Kidney tubule cell (primary cell): ENCODE data around the gene FXYD6.
"Not testable (repeated sequence)": the region's sequence is repeated elsewhere in the genome, so short reads cannot be mapped to it uniquely, and the experiment has no call there.

Experiments used
- DNase-seq: peaks from one replicate; pipeline ENCODE4 v3.0.0-alpha.2; 2018; ENCODE audit warnings: low spot score

Gene FXYD6

DNA sequence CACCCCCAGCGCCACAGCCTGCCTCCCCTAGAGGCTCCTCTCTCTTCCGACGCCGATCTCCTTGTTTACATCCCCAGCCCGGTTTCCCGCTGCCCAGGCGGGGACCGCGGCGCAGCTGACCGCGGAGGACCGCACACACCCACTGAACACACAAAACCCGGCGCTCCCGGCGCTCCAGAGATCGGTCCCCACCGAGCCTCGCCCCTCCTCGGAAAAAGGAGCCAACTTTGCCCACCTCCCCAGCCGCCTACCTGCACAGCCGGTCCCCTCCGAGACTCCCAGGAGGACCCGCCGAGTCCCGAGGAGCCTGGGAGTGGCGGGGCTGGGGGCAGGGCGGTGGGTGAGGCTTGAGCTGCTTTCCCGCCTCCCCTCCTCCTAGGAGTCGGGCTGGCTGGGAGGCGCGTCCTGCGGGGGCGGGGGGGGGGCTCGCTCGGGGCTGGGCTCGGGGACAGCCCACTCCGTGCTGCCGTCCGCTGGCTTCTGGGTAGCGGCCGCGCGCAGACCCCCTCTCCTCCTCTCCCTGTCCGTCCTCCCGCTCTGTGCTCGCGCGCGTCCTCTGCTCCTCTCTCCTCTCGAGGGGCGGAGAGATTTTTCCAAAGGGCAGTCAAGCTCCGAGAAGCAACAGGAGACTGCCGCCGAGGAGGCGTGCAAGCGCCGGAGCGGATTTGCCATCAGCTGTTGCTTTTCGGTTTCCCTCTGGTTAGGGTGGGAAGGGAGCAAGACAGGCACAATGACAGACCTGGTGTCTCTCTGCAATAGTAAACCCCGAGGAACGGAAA lies at the start of gene FXYD6:
Gene FXYD6, minus strand, starts transcription at position 318 of the 779 bp plus-strand sequence. CDS start 33,882 bp downstream, outside the sequence.
- no peak for DNase-seq

DNA sequence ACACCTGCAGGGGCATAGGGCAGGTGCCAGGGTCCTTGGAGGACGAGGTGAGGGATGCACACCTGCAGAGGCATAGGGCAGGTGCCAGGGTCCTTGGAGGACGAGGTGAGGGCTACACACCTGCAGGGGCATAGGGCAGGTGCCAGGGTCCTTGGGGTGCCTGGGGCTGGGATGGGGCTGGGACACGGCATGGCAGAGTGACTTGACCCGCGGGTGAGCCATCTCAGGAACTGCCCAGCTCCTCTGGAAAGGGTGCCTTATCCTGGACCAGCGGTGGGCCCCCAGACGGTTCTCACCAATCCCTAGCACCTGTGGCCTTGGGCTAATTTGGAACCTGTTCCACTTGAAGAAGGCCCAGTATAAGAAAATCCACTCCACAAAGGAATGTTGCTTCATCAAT lies 49.7 kb upstream of the FXYD6 start:
- DNase-seq, result not testable (repeated sequence)

DNA sequence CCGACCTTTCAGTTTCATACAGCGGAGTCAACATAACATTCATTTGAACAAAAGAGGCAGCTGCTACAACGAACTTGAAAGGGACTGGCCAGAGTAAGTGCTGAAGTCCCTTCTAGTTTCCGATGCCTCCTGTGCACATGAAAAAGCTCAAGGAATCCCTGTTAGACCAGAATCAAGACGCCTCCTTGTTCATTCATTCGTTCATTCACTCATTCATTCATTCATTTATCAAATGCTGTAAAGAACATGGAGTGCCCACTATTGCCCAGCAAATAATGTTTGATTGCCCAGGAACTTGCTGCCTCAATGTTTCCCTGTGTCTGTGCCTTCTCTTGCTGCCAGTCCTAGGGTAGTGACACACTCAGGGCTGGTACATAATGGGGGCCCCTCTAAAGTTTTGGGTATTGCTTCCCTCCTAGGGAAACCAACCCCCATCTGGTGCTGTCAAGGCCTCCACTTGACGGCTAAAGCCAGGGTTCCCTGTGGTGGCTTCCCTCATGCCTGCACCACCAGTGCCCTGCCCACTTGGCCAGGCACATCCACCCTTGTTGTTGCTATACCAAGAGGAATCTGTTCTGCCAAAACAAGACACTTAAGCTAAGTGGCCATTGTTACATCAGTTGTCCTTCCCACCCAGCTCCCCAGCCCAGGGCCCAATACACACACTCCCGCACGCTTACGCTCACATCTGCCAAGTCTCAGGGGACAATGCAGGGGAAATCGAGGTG lies 48.9 kb upstream of the FXYD6 start:
- no peak for DNase-seq

DNA sequence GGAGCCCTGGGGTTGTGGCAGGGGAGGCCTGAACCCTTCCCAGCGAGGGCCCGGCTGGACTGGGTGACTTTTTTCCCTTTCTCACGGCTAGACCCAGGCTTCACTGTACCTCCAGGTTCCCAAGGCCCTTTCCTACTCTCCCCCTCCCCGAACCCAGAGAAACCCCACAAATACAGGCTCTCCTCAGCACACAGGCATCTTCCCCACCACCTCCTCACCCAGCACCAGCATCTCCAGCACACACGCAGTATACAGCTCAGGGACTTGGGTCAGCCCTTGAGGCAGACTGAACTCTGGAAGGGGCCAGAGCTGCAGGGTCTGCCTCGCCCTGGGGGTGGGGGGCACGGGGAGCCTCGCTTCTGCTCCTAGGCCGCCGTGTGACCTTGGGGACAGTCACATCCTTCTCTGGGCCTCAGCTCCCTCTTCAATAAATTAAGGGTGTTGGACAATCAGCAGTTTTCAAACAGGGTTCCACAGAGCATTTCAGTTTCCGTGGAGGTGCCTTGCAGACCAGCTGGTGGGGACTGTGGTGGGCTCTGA lies 48.2 kb upstream of the FXYD6 start:
- no peak for DNase-seq

GRCh38 chr11:117923773-117924172 lies 47.3 kb upstream of the FXYD6 start:
- no peak for DNase-seq

GRCh38 chr11:117923275-117923674 lies 46.8 kb upstream of the FXYD6 start:
- no peak for DNase-seq

- no peak for DNase-seq
Observed at GRCh38 chr11:117921893-117922292, 45.4 kb upstream of the FXYD6 start.

DNA sequence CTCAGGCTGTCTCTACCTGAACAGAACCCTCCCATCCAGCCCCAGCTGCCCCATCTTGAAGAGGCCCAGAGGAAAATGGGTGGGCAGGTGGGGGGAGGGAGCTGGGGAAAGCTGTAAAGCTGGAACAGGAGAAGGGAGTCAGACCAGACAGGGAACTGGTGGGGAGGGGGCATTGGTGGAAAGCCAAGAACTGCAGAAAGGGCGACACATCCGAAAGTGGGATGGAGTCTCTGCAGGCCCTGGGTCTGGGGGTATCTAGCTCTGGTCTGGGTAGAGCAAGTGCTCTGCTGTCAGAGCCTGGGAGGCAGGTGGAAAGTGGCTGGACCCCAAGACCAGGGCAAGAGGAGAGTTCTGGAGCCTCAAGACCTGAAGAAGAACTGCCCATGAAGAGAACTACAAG lies 45.0 kb upstream of the FXYD6 start:
- no peak for DNase-seq

DNA sequence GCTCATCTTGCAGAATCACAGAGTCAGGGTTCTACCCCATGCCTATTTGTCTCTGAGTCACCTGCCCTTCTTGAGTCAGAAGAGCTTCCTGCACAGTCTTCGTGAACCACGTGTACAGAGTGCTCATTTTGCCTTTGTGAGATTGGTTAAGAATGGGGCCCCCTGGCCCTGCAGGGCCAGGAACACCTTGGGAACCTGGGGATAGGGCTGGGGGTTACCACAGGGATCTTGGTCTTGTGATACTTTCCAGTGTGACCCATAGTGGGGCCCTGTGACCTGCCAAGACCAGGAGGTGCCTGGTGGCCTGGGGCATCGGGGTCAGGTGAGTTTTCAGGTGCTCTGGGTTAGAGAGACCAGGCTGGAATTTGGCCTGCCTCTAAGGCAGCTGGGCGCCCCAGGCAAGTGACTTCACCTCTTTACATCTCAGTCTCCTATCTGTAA lies 43.3 kb upstream of the FXYD6 start:
- DNase-seq, result peak; percentile 44

DNA sequence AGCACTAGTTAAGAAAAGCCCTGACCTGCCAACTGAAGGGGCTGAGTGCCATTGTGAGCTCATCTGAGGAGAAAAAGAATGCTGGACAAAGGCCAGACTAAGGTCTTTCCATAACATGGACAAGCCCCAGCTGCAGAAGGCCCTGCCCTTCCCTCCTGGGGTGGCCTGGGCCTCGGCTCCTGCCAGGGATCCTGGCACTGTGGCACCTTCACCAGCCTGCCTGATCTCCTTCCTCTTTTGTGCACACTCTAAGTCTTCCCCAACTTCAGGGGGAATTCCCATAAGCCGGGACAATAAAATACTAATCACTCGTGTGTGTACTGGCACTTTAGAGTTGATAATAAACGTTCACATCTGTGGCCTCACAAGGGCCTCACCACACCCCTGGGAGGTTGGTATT lies 42.9 kb upstream of the FXYD6 start:
- DNase-seq, result no peak

DNA sequence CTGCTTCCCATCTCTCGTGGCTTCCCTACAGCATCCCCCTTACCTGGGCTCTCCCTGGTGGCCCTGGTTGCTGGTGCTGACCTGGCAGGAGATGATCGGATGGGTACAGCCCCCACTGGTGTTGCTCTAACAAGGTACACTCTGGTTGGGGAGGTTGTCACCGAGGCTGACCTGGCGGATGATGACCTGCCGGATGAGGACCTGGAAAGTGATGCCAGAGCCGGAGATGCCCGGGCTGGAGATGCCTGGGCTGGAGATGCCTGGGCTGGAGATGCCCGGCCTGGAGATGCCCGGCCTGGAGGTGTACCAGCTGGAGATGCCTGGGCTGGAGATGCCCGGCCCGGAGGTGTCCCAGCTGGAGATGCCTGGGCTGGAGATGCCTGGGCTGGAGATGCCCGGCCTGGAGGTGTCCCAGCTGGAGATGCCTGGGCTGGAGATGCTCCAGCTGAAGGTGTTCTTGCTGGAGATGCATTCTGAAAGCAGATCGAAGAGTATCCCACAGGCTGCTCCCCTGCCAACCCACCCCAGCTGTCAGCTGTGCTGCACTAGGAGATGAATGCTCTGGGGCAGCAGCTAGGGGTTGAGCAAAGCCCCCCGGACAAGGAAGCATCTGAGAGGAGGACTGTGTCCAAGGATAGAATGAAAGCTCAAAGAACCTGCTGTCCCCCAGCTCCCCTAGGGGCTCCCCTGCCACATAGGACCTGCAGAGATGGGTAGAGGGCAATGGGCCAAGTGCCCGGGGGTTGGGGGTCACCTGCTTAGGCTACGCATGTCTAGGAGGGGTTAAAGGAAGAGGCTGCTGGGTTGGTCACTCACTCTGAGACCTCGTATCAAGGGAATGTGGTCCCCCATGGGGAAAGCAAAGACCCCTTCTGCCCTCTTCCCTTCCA lies 42.2 kb upstream of the FXYD6 start:
- no peak for DNase-seq

DNA sequence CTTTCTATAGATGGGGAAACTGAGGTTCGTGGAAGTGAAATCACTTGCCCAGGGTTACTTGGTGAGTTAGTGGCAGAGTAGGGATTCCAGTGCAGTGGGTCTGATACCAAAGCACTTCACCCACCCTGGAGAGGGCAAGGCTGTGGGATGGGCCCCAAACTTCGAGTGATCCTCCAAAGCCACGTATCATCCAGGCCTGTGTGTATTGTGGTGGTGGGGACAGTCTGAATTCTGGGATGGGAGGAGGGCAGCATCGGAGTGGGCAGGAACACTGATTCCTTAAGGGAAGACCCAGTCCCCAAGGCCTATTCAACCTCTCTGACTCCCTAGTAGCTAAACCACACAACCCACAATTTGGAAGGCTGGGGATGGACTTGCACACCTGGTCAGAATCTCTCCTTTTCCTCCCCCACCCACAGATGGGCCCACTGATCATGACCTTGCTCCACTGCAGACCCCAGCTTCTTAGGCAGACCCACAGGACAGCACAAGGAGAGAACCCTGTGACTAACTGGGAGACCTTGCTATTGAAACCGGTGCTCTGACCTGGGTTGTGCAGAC lies 41.2 kb upstream of the FXYD6 start:
- no peak for DNase-seq

- DNase-seq, result no peak
Observed at GRCh38 chr11:117916956-117917355, 40.5 kb upstream of the FXYD6 start.

DNA sequence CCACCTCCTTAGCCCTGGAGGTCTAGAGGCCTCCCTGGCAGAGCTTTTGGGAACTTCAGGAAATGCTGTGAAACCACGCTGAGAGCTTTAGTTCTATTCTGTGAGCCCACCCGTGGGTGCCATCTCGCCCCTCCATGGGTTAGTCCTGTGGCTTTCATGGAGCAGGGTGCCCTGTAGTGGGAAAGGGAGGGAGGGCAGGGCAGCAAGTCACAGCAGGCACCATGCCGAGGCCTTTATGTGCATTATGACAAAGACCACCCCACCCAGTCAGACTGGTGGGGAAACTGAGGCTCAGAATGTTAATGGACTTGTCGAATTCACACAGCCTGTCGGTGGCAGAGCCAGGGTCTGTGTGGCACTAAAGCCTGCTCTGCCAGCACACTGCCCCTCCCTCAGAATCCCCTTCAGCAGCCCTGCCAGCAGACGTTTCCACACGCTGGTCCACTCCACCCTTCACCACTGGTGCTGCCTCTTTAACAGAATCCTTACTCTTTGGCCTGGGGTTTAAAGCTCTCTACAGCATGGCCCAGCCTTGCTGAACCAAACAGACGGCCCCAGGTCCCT lies 39.3 kb upstream of the FXYD6 start:
- no peak for DNase-seq

GRCh38 chr11:117914991-117915618 lies 38.6 kb upstream of the FXYD6 start:
- DNase-seq, result no peak

GRCh38 chr11:117914398-117914761 lies 37.9 kb upstream of the FXYD6 start:
- no peak for DNase-seq

DNA sequence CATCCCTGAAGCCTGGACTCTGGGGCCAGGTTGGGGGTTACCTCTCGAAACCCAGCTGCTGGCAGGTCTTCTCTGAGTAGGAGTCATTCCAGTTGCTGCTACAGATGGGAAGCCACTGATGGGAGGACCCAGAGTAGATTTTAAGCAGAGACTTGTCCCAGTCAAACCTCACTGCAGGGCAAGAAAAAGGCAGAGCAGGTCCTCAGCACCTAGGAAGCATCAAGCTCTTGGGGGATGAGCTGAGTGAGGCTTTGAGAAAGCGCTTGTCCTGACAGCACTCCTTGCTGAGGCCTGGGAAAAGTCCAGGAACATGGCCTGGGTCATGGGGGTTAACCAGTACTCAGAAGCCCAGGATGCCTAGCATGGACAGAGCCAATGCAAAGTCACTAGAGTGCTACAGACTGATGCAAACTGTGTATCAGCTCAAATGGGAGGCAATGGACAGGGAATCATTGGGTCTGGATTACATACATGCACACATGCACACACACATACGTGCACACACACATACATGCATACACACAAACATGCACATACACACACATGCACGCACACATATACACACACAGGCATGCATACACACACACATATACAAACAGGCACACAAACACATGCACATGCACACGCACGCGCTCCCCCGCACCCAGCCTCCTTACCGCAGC lies 37.4 kb upstream of the FXYD6 start:
- no peak for DNase-seq

DNA sequence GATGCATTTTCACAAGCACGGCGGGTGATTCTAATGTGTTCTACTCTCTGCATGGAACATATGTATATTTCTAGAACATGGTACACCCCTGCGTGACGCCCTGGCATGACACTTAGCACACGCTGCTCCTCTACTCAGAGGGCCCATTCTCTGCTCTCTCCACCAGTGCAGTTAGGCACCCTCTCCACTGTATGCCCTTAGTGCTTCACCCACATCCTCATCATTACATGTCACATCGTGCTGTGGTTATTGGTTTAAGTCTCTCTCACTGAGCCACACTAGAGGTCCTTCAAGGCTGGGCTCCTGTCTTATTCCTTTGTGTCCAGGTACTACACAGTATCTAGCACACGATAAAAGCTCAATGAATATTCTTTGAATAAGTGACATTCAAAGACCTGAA lies 36.0 kb upstream of the FXYD6 start:
- DNase-seq, result no peak

DNA sequence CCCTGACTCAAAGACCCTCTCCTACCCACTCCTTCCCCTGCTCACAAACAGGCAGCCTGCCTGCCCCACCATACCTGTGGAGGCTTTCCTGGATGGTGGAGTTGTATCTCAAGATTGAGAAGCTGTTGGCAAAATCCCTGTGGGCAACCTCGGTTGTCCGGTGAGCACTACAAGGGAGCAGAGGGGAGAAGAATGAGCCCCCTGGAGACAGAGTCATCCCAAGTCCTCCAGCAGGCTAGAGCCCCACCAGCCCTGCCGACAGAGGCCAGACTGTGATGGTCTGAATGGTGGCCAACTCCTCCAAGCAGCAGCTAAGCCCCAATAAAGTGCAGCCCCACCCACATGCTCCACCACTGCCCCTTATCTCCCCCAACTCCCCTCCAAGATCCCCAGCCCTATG lies 35.2 kb upstream of the FXYD6 start:
- DNase-seq, result no peak

GRCh38 chr11:117910941-117911655 lies 34.6 kb upstream of the FXYD6 start:
- no peak for DNase-seq
